HepG2 (cell line): Measurements from ENCODE around the gene PARK7. TPM values are rescaled to one million over a fixed set of nuclear protein-coding genes. Genes with fewer than 3 reads are reported as not detected.

Source experiments
- ATF7 ChIP-seq, 2 experiments: fragments of 450-650 bp in 1 of 2; sonication (generic) in 1 of 2; formaldehyde crosslinking in 1 of 2; IDR thresholded peaks; 2 replicates each; pipeline versions ENCODE4 v1.4.0 to v1.6.1; 2016 to 2020; ENCODE audit warnings: antibody characterized with exemption in 1 of 2, mild to moderate bottlenecking in 1 of 2, missing genetic modification reagents in 1 of 2
- ATF7-NPFF ChIP-seq: sonication (generic); formaldehyde crosslinking; IDR thresholded peaks from 2 replicates; pipeline ENCODE4 v1.8.1; 2023; ENCODE audit warnings: mild to moderate bottlenecking, low read depth, missing genetic modification reagents, moderate library complexity
- BORCS8-MEF2B ChIP-seq: sonication (generic); formaldehyde crosslinking; IDR thresholded peaks from 2 replicates; pipeline ENCODE4 v1.8.0; 2022; ENCODE audit warnings: mild to moderate bottlenecking, missing genetic modification reagents
- DPF2 ChIP-seq: sonication (generic); formaldehyde crosslinking; IDR thresholded peaks from 2 replicates; pipeline ENCODE4 v1.4.0; 2020; ENCODE audit warnings: mild to moderate bottlenecking, low read depth, missing genetic modification reagents, borderline replicate concordance
- DR1 ChIP-seq: sonication (generic); formaldehyde crosslinking; IDR thresholded peaks from 2 replicates; pipeline ENCODE4 v1.8.0; 2021; ENCODE audit warnings: mild to moderate bottlenecking, missing genetic modification reagents, inconsistent platforms
- JARID2 ChIP-seq: sonication (generic); formaldehyde crosslinking; IDR thresholded peaks from 2 replicates; pipeline ENCODE4 v1.8.1; 2023; ENCODE audit warnings: missing genetic modification reagents, inconsistent platforms; ENCODE audit not compliant: insufficient replicate concordance
- MAZ ChIP-seq, 2 experiments: sonication (generic) in 1 of 2; formaldehyde crosslinking in 1 of 2; IDR thresholded peaks; 2 replicates each; pipeline versions ENCODE4 v1.5.0 to v1.6.1; 2012 to 2020; ENCODE audit warnings: low read depth in 2 of 2, mild to moderate bottlenecking in 2 of 2, borderline replicate concordance in 1 of 2, improper control_type of control experiment in 1 of 2, low read length in 1 of 2, missing genetic modification reagents in 1 of 2, moderate library complexity in 1 of 2
- NONO ChIP-seq, 2 experiments: fragments of 450-650 bp in 1 of 2; sonication (generic) in 1 of 2; formaldehyde crosslinking in 1 of 2; IDR thresholded peaks in 1 of 2; conservative IDR thresholded peaks in 1 of 2; 2 replicates each; pipeline versions ENCODE4 v1.6.1 to v1.8.0; 2017 to 2022; ENCODE audit warnings: mild to moderate bottlenecking in 1 of 2, missing genetic modification reagents in 1 of 2, moderate library complexity in 1 of 2
- RARG ChIP-seq: sonication (generic); formaldehyde crosslinking; IDR thresholded peaks from 2 replicates; pipeline ENCODE4 v1.4.0; 2020; ENCODE audit warnings: low read depth, mild to moderate bottlenecking, missing genetic modification reagents
- TBX2 ChIP-seq: sonication (generic); formaldehyde crosslinking; IDR thresholded peaks from 2 replicates; pipeline ENCODE4 v1.5.0; 2020; ENCODE audit warnings: missing genetic modification reagents, mild to moderate bottlenecking, borderline replicate concordance
- TBX3 ChIP-seq: fragments of 450-650 bp; IDR thresholded peaks from 2 replicates; pipeline ENCODE4 v1.6.1; 2017; ENCODE audit warnings: antibody characterized with exemption, mild to moderate bottlenecking, inconsistent platforms, borderline replicate concordance
- YEATS2 ChIP-seq: sonication (generic); formaldehyde crosslinking; IDR thresholded peaks from 2 replicates; pipeline ENCODE4 v1.4.0; 2020; ENCODE audit warnings: missing genetic modification reagents, borderline replicate concordance
- ZFP62 ChIP-seq: sonication (generic); formaldehyde crosslinking; IDR thresholded peaks from 2 replicates; pipeline ENCODE4 v1.4.0; 2020; ENCODE audit warnings: missing genetic modification reagents
- ZNF101 ChIP-seq: sonication (generic); formaldehyde crosslinking; IDR thresholded peaks from 2 replicates; pipeline ENCODE4 v1.4.0; 2020; ENCODE audit warnings: mild to moderate bottlenecking, low read depth, missing genetic modification reagents, borderline replicate concordance
- ZNF225 ChIP-seq: sonication (generic); formaldehyde crosslinking; IDR thresholded peaks from 2 replicates; pipeline ENCODE4 v1.4.0; 2020; ENCODE audit warnings: mild to moderate bottlenecking, missing genetic modification reagents
- ZNF274 ChIP-seq: sonication (generic); formaldehyde crosslinking; IDR thresholded peaks from 2 replicates; pipeline ENCODE4 v1.5.1; 2020; ENCODE audit warnings: mild to moderate bottlenecking, missing genetic modification reagents
- ZNF878 ChIP-seq: sonication (generic); formaldehyde crosslinking; IDR thresholded peaks from 2 replicates; pipeline ENCODE4 v1.8.1; 2023; ENCODE audit warnings: mild to moderate bottlenecking, missing genetic modification reagents, moderate library complexity
- polyA plus RNA-seq, 8 experiments: library from polyadenylated mRNA; depleted of rRNA in 3 of 8; stranded (reverse) in 7 of 8; unstranded in 1 of 8; fragments of >200 nt; fragmentation: Illumina TruSeq in 4 of 8; extraction: Trizol in 4 of 8; gene quantifications; 2 replicates each; pipeline versions ENCODE4 v1.2.1 to v1.2.3, GENCODE V29; 2011 to 2016; ENCODE audit warnings: low read depth in 4 of 8, missing spikeins in 1 of 8, mixed read lengths in 1 of 8; ENCODE audit not compliant: insufficient read depth in 1 of 8
- total RNA-seq, 5 experiments: library from RNA; depleted of rRNA; stranded (reverse); fragments of >200 nt; fragmentation: Illumina TruSeq; extraction: Trizol; gene quantifications; 2 replicates each; pipeline ENCODE4 v1.2.3, GENCODE V29; 2016; ENCODE audit warnings: low read depth in 1 of 5
- TF ChIP-seq, protein P1 (sequence below): sonication (generic); formaldehyde crosslinking; IDR thresholded peaks from 2 replicates; pipeline ENCODE4 v1.4.0; 2020; ENCODE audit warnings: missing genetic modification reagents
- TF ChIP-seq, protein P2 (sequence below): sonication (generic); formaldehyde crosslinking; IDR thresholded peaks from 2 replicates; pipeline ENCODE4 v1.5.0; 2020; ENCODE audit warnings: missing genetic modification reagents
- TF ChIP-seq, protein P3 (sequence below): IDR thresholded peaks from 2 replicates; pipeline ENCODE4 v1.6.1; 2016; ENCODE audit warnings: low read depth, borderline replicate concordance

Gene PARK7
- total and polyA plus RNA-seq, 2 of the 13 experiments (the other 11 are each of a cell fraction or from before 2014, with no cell fraction given), result 212 to 296 TPM

DNA sequence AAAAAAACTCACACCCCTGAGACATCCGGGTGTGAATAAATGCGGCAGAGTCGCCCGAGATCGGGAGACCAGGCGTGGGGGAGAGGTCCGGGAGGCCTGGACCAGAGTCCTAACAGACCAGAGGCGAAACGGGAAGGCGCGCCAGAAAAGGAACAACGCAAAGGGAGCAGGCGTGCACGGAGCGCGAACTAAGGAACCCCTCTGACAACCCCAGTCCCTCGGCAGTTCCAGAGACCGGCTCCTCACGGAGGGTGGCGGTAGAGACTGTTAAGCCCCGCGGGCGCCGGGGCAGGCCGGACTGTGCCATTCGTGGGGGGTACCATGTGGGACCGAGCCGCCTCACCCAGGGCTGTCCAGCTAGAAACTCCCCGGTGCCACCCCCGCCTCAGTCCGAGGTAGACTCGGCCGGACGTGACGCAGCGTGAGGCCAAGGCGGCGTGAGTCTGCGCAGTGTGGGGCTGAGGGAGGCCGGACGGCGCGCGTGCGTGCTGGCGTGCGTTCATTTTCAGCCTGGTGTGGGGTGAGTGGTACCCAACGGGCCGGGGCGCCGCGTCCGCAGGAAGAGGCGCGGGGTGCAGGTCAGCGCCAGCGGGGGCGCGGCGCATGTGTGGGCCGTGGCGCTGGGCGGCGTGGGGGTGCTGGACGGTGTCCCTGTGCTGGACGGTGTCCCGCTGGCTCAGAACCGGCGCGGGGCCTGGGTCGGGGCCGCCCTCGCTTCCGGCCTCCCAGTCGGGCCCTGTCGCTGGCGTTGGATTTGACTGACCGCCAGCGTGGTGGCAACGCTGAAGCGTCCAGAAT, at the start of gene PARK7 (continued):
- TF ChIP-seq TBX2 (peak; percentile 92), ZNF274 (CRISPR knock-in tag) (0 out of 2 replicates have a peak, but pooled peaks have one; percentile 79), TBX3 (peak; percentile 66; the same call in 1 of the 2 replicates), ZNF878 (CRISPR knock-in tag) (no peak), RARG (CRISPR knock-in tag) (no peak), JARID2 (CRISPR knock-in tag) (peak; percentile 18), BORCS8-MEF2B (CRISPR knock-in tag) (peak; percentile 92), NONO (IDR thresholded peaks at IDR 0.05) (no peak), NONO (CRISPR knock-in tag; conservative IDR thresholded peaks at IDR 0.05) (peak; percentile 88), MAZ (IDR thresholded peaks at IDR 0.05; ENCODE audit: borderline replicate concordance, low read depth, low read length) (peak; percentile 77), MAZ (CRISPR knock-in tag; IDR thresholded peaks at IDR 0.05; ENCODE audit: low read depth) (peak; percentile 98), ZNF225 (CRISPR knock-in tag) (peak; percentile 81; the same call in 1 of the 2 replicates), ZNF101 (CRISPR knock-in tag) (peak; percentile 84; the same call in 1 of the 2 replicates), YEATS2 (CRISPR knock-in tag) (peak; percentile 96), ATF7 (IDR thresholded peaks at IDR 0.05) (peak; percentile 80), ATF7 (CRISPR knock-in tag; IDR thresholded peaks at IDR 0.05) (no peak), DR1 (peak; percentile 96), ATF7-NPFF (CRISPR knock-in tag) (peak; percentile 77), DPF2 (CRISPR knock-in tag) (no peak), ZFP62 (peak; percentile 91; the same call in 1 of the 2 replicates)
- TF ChIP-seq, protein P1, sequence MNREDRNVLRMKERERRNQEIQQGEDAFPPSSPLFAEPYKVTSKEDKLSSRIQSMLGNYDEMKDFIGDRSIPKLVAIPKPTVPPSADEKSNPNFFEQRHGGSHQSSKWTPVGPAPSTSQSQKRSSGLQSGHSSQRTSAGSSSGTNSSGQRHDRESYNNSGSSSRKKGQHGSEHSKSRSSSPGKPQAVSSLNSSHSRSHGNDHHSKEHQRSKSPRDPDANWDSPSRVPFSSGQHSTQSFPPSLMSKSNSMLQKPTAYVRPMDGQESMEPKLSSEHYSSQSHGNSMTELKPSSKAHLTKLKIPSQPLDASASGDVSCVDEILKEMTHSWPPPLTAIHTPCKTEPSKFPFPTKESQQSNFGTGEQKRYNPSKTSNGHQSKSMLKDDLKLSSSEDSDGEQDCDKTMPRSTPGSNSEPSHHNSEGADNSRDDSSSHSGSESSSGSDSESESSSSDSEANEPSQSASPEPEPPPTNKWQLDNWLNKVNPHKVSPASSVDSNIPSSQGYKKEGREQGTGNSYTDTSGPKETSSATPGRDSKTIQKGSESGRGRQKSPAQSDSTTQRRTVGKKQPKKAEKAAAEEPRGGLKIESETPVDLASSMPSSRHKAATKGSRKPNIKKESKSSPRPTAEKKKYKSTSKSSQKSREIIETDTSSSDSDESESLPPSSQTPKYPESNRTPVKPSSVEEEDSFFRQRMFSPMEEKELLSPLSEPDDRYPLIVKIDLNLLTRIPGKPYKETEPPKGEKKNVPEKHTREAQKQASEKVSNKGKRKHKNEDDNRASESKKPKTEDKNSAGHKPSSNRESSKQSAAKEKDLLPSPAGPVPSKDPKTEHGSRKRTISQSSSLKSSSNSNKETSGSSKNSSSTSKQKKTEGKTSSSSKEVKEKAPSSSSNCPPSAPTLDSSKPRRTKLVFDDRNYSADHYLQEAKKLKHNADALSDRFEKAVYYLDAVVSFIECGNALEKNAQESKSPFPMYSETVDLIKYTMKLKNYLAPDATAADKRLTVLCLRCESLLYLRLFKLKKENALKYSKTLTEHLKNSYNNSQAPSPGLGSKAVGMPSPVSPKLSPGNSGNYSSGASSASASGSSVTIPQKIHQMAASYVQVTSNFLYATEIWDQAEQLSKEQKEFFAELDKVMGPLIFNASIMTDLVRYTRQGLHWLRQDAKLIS, result no peak
- TF ChIP-seq, protein P2, sequence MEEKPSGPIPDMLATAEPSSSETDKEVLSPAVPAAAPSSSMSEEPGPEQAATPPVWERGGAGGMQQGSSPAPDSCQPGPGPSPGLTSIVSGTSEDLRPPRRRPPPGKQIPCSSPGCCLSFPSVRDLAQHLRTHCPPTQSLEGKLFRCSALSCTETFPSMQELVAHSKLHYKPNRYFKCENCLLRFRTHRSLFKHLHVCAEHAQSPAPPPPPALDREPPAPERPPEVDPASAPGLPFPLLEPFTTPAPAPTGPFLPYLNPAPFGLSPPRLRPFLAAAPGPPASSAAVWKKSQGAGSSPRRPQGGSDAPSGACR, result peak; percentile 56; the same call in 1 of the 2 replicates
- TF ChIP-seq, protein P3, sequence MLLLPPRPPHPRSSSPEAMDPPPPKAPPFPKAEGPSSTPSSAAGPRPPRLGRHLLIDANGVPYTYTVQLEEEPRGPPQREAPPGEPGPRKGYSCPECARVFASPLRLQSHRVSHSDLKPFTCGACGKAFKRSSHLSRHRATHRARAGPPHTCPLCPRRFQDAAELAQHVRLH (CRISPR knock-in tag), result no peak; the same call in 1 of the 2 replicates
